Spinal cord (tissue), 10 donors: ENCODE data around the gene SMARCA5. TPM values are rescaled to one million over a fixed set of nuclear protein-coding genes. Genes with fewer than 3 reads are reported as not detected.
"Not testable (repeated sequence)": the region's sequence is repeated elsewhere in the genome, so short reads cannot be mapped to it uniquely, and the experiment has no call there.

ENCODE experiments used
- DNase-seq, 6 donors: peaks; one replicate each; pipeline versions ENCODE4 v3.0.0 to v3.0.0-alpha.2; 2013 to 2015; ENCODE audit warnings: low spot score in 6 of 6, low read depth in 4 of 6
- H3K27ac ChIP-seq: one replicate; pipeline ENCODE4 v1.5.1; 2013; ENCODE audit warnings: low read depth, low read length, control low read depth
- H3K27me3 ChIP-seq: one replicate; pipeline ENCODE4 v1.6.1; 2013; ENCODE audit warnings: low read length; ENCODE audit not compliant: control insufficient read depth, insufficient read depth
- H3K36me3 ChIP-seq: one replicate; pipeline ENCODE4 v1.6.1; 2013; ENCODE audit warnings: low read length; ENCODE audit not compliant: control insufficient read depth, insufficient read depth
- H3K4me1 ChIP-seq: one replicate; pipeline ENCODE4 v1.6.1; 2013; ENCODE audit warnings: low read length; ENCODE audit not compliant: control insufficient read depth, insufficient read depth
- H3K4me3 ChIP-seq: one replicate; pipeline ENCODE4 v1.5.1; 2013; ENCODE audit warnings: low read depth, low read length, control low read depth
- H3K9me3 ChIP-seq: one replicate; pipeline ENCODE4 v1.6.1; 2013; ENCODE audit warnings: low read length; ENCODE audit not compliant: control insufficient read depth, insufficient read depth
- WGBS: methylation state at CpG from one replicate; pipeline ENCODE4 v1.1.5; 2013; ENCODE audit warnings: missing lambda C conversion rate; ENCODE audit not compliant: insufficient coverage; 5-methylcytosine and 5-hydroxymethylcytosine counted together
- polyA plus RNA-seq, 2 donors: library from polyadenylated mRNA; unstranded; fragments of 120-200 nt; gene quantifications; one replicate each; pipeline ENCODE4 v1.2.1, GENCODE V29; 2013; ENCODE audit not compliant: insufficient read length in 2 of 2
- total RNA-seq, 2 donors: library from RNA; depleted of rRNA in 1 of 2; stranded (reverse); fragments of 120-200 nt in 1 of 2; fragments of >200 nt in 1 of 2; gene quantifications; one replicate each; pipeline versions ENCODE4 v1.2.3 to v1.2.4, GENCODE V29; 2013 to 2014
- donor health status: healthy.

Gene SMARCA5
- total and polyA plus RNA-seq, 4 donors, result 52.2 to 106 (median 81.3) TPM

DNA sequence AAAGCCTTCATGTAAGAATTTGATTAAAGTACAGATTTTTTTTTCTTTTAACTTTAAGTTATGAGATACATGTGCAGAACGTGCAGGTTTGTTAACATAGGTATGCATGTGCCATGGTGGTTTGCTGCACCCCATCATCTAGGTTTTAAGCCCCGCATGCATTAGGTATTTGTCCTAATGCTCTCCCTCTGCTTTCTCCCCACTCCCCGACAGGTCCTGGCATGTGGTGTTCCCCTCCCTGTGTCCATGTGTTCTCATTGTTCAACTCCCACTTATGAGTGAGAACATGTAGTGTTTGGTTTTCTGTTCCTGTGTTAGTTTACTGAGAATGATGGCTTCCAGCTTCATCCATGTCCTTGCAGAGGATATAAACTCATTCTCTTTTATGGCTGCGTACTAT is 14.5 kb downstream of the SMARCA5 start:
- H3K9me3 ChIP-seq, H3K4me1 ChIP-seq, H3K27ac ChIP-seq, H3K4me3 ChIP-seq, DNase-seq, H3K27me3 ChIP-seq: not testable (repeated sequence)
- WGBS, result no CpG with 5 or more reads among the region's 4 CpGs
- peaks cover 23% of the 10 kb centered on the region for H3K36me3 ChIP-seq

DNA sequence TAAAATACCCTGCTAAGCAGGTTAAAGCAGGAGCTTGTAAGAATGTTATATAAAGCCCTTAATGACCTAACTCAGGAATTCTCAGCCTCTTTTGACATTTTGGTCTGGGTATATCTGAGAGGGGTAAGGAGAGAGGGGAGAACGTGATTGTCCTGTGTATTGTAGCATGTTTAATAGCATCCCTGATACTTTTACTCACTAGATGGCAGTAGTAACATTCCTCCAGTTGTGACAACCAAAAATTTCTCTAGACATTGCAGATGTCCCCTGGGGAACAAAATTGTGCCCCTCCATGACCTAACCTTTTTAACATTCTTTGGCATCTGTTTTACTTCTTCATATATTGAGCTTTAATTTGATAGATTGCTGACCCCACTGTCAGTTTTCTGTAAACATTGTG is 17.9 kb downstream of the SMARCA5 start:
- no CpG with 5 or more reads among the region's 1 CpG for whole genome bisulfite sequencing
- Histone ChIP-seq H3K27ac (no peak overlapping the region), H3K9me3 (no peaks in the 10 kb centered on the region), H3K4me3 (no peak overlapping the region), H3K27me3 (no peaks in the 10 kb centered on the region), H3K4me1 (no peaks in the 10 kb centered on the region), H3K36me3 (peaks cover 25% of the 10 kb centered on the region)
- DNase-seq, result peak in 2 of 6 donors; percentile 22

DNA sequence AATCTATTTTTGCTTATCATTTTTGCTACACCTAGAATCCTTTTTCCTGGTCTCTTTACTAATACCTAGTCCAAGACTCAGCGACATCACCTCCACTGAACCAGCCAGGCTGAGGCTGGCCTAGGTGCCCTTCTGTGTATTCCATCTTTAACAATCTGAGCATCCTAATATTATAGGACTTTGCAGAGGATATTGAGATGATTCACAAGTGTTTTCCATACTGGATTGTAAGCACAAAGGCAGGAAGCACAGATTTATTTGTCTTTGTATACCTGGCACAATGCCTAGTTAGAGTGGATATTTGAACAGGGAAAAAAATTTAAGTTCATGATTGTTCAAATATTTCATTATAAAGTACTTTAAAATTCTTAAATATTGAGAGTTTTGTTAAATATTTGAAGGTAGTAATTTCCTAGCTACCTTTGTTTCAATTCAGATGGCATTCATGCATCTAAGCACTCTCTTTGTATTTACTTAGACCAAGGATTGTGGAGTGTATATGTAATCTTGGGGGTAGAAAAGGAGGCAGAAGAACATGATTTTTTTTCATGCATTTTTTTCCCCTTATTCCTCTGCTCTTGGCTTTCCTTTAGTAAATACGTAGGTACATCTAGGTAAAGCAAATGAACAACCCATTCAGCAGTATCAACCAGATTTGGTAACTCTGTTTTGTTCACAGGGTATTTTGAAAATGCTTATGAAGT is 18.4 kb downstream of the SMARCA5 start:
- no peak for DNase-seq
- H3K27me3 ChIP-seq, result no peaks in the 10 kb centered on the region
- H3K4me3 ChIP-seq, result no peak overlapping the region
- no peaks in the 10 kb centered on the region for H3K9me3 ChIP-seq
- peaks cover 21% of the 10 kb centered on the region for H3K36me3 ChIP-seq
- H3K4me1 ChIP-seq, result no peaks in the 10 kb centered on the region
- no CpG with 5 or more reads among the region's 2 CpGs for WGBS
- H3K27ac ChIP-seq, result no peak overlapping the region

DNA sequence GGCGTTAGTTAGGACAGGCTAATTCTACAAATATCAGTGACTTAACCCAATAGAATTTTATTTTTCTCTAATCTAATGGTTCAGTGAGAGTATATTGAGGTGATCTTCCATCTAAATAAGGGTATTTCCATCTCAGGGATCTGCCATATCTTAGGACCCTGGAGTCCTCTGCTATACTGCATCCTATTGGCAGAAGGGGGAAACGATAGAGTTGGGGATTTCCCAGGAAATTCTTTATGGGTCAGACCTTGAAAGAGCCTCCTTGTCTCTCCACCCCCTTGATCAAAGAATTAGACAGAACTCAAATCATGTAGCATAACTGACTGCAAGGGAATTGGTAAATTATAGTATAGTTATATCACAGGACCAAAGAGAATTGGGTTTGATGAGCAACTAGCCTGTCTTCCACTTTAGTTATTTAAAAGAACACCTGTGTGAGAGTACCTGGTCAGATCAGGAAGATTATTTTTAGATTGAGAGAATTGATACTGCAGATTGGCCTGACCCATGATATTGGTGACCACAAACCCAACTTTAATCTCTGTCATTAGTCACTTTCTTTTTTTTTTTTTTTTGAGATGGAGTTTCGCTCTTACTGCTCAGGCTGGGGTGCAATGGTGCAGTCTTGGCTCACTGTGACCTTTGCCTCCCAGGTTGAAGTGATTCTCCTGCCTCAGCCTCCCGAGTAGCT is 25.6 kb downstream of the SMARCA5 start:
- no peaks in the 10 kb centered on the region for H3K9me3 ChIP-seq
- no peak for DNase-seq
- peaks cover 16% of the 10 kb centered on the region for H3K36me3 ChIP-seq
- no peak overlapping the region for H3K27ac ChIP-seq
- no peak overlapping the region for H3K4me3 ChIP-seq
- no peaks in the 10 kb centered on the region for H3K27me3 ChIP-seq
- no peaks in the 10 kb centered on the region for H3K4me1 ChIP-seq
- WGBS, result no CpG with 5 or more reads among the region's 4 CpGs

DNA sequence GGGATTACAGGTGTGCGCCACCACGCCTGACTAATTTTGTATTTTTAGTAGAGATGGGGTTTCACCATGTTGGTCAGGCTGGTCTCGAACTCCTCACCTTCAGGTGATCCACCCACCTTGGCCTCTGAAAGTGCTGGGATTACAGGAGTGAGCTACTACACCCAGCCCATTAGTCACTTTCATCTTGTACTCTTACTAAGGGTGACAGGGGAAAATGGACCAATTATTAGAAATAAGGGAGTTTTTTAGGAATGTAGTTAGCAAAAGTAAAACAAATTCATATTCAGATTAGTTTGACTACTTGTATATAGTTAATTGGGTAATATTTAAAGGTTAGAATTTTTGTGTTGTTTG is 26.1 kb downstream of the SMARCA5 start:
- DNase-seq, result no peak
- H3K36me3 ChIP-seq, result peaks cover 16% of the 10 kb centered on the region
- no peak overlapping the region for H3K27ac ChIP-seq
- no peaks in the 10 kb centered on the region for H3K27me3 ChIP-seq
- H3K9me3 ChIP-seq, result no peaks in the 10 kb centered on the region
- H3K4me1 ChIP-seq, result no peaks in the 10 kb centered on the region
- no peak overlapping the region for H3K4me3 ChIP-seq
- WGBS, result no CpG with 5 or more reads among the region's 3 CpGs

- Histone ChIP-seq H3K27ac (no peak overlapping the region), H3K27me3 (no peaks in the 10 kb centered on the region), H3K4me3 (no peak overlapping the region), H3K9me3 (no peaks in the 10 kb centered on the region), H3K4me1 (no peaks in the 10 kb centered on the region), H3K36me3 (peaks cover 1% of the 10 kb centered on the region)
- no CpG with 5 or more reads among the region's 2 CpGs for WGBS
- DNase-seq, result no peak
Measured at GRCh38 chr4:143549928-143550327, 36.4 kb downstream of the SMARCA5 start.

- WGBS, result 63% methylated on average over 3 of the region's 4 CpGs
- no peaks in the 10 kb centered on the region for H3K27me3 ChIP-seq
- H3K4me1 ChIP-seq, result peaks cover 12% of the 10 kb centered on the region
- no peaks in the 10 kb centered on the region for H3K9me3 ChIP-seq
- no peak overlapping the region for H3K4me3 ChIP-seq
- DNase-seq, result no peak
- no peak overlapping the region for H3K27ac ChIP-seq
- no peaks in the 10 kb centered on the region for H3K36me3 ChIP-seq
Measured at GRCh38 chr4:143554728-143555597, 41.5 kb downstream of the SMARCA5 start.

- Histone ChIP-seq H3K27ac (no peak overlapping the region), H3K9me3 (no peaks in the 10 kb centered on the region), H3K4me3 (no peak overlapping the region), H3K4me1 (peaks cover 12% of the 10 kb centered on the region), H3K36me3 (no peaks in the 10 kb centered on the region), H3K27me3 (no peaks in the 10 kb centered on the region)
- DNase-seq, result no peak
- WGBS, result no CpG with 5 or more reads among the region's 5 CpGs
Measured at GRCh38 chr4:143555676-143556075, 42.2 kb downstream of the SMARCA5 start.

- WGBS, result 80% methylated on average over 2 of the region's 2 CpGs
- Histone ChIP-seq H3K36me3 (no peaks in the 10 kb centered on the region), H3K27me3 (no peaks in the 10 kb centered on the region), H3K27ac (no peak overlapping the region), H3K4me3 (peak overlapping the region; percentile 53), H3K4me1 (peaks cover 12% of the 10 kb centered on the region), H3K9me3 (no peaks in the 10 kb centered on the region)
- DNase-seq, result no peak
Measured at GRCh38 chr4:143558286-143558685, 44.8 kb downstream of the SMARCA5 start.
